ENCODE measurements around the gene USP2.
A peak's percentile ranks its signal among the peaks of the same experiment; 100 is the strongest.

The USP2 gene

DNA sequence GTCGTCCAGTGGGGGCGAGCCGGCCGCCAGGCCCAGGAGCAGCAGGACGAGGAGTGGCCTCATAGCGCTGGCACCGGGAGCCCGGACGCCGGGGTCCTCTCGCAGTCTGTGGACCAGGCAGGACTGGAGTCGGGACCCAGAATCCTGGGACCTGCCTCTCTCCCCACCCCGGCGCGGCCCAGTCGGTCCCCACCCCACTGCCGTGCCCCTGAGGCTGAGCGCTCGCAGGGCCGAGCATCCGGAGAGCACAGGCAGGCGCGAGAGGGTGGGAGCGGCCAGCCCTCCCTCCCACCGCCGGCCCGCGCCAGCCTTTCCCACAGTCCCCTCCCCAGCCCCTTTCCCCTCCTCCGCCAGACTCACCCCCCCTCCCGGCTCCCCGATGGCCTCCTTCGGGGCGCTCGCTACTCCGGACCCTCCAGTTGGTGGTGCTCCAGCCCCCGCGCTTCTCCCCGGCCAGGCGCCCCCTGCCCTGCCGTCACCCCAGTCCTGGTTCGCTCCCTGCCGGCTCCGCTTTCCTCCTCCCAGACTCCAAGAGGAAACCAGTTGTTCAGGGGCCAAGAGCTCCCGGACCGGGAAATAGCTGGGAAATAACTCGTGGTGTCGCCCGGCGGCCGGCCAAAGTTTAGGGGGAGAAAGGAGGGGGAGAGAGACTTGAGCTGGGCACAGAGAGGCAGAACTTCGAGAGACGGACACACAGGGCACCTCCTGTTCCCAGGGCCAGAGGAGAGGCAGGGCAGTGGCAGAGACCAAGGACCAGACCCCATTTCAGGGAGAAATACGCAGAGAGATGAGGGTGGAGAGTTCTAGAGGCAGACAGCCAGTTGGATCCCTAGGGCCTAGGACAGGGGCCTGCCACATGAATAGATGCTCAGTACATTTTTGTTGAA lies 40.9 kb downstream of the USP2 start, which contains the start of gene C1QTNF5:
Gene C1QTNF5 (minus strand): TSS at position 549 of the 887 bp plus-strand sequence. CDS start 486 bp downstream, at position 63.
- DNase-seq = no peak

DNA sequence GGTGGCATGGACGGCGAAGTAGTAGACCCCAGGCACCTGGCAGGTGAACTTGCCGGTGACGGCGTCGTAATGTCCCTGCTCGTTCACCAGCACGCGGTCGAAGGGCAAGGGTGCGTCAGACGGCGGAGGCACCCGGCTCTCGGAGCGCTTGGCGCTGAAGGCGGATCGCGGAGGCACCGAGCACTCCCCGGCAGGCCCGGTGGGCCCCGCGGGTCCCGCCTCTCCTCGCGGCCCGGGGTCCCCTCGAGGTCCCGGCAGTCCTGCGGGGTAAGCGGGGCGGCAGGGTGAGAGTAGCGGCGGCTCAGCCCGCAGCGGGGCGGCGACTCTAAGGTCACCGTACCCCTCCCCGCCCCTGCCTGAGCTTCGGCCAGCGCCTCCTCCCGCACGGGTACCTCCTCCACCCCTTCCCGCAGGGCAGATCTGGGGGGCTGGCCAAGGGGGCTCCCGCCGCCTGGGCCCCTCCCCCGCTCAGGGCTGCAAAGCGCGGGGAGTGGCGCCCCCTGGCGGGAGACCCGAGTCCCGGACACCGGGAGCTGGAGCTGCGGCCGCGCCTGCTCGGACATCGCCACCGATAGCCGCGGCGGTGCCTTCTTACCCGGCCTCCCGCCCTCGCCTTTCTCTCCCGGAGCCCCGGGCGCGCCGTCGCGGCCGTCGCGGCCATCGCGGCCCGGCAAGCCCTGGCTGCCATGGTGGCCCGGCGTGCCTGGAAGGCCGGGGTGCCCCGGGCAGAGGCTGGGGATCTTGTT lies 41.7 kb downstream of the USP2 start:
- DNase-seq = peak; percentile 44

DNA sequence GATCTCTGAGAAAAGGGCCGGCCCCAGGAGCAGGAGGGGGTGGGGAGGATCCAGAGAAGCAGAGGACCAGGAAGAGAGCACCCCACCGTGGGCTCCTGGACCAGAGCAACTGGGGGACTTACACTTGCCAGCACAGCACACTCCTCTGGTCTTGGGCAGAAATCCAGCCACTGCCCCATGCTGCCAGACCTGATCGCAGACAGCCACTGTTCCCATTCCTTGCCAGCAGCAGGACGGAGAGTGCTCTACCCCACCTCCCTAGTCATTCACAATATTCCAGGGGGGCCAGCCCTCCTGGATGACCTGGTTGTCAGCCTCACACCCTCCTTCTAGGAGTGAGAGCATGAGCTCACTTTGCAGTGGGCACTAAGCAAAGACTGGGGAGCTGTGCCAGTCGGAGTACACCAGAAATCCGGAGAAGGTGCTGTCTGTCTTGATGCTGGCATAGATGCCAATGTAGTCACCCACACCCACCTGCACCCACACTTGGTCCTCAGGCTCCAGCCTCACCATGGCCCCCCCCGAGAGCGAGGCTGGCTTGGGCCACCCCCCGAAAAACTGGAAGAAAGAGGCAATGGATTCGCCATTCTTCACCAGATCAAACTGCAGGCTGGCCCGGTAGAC lies 42.4 kb downstream of the USP2 start:
- DNase-seq = no peak

DNA sequence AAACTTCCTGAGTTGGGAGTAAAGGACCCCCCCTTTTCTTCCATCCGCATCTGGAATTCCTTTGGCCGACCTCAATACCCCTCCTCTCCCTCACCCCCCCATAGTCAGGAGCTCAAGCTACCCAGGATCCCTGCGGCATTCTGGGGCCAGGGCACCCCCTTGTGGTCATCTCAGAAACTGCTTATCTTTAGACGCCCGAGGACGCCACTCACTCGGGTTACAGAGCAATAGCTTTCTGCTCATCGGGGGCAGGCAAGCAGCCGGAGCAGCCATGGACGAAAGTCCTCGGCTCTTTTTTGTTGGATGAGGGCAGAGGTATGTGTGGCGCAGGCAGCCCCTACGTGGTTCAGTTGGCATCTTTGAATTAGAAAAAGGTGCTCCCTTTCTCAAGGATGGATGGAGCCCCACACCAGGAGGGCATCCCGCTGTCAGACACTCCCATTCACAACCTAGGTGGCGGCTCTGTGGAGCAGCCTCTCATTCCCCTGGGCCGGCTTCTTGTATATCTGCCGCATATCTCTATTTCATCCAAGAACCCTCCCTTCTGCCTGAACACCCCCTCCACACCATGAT lies 43.1 kb downstream of the USP2 start:
- DNase-seq = peak; percentile 63

GRCh38 chr11:119337581-119338317 lies 43.7 kb downstream of the USP2 start:
- no peak for DNase-seq

DNA sequence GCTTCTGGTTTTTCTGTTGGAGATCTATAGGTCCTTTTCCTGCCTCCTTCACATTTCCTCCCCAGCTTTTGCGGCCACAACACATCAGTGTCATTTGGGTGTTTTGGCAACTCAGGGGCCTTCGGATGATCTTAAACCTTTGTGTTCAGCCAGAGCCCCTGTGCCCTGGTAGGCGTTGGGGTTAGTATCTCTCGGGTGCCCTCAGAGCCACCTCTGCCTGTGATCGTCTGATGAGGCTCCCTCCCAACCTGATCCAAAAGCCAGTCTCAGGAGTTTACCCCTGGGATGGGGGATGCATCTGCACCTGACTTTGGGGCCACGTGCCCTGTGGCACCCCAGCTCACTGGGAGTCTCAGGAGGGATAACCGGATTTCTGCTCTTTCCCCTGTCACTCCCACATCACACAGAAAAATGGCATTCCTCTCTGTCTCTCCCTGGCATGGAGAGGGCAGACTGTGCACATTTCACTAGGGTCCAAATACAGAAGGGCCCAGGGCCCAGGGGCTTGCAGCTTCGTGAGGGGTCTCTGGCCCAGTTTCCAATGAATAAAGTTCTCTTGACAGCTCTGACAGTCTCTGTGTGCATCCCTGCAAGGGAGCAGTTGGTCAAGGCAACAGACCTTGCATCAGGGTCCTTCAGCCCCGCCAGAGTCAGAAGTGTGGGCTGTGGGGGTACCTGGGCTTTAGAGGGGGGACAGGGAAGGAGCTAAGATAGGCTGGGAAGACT lies 44.6 kb downstream of the USP2 start:
- DNase-seq = no peak

- DNase-seq = no peak
Observed at GRCh38 chr11:119335655-119336543, 45.6 kb downstream of the USP2 start.

DNA sequence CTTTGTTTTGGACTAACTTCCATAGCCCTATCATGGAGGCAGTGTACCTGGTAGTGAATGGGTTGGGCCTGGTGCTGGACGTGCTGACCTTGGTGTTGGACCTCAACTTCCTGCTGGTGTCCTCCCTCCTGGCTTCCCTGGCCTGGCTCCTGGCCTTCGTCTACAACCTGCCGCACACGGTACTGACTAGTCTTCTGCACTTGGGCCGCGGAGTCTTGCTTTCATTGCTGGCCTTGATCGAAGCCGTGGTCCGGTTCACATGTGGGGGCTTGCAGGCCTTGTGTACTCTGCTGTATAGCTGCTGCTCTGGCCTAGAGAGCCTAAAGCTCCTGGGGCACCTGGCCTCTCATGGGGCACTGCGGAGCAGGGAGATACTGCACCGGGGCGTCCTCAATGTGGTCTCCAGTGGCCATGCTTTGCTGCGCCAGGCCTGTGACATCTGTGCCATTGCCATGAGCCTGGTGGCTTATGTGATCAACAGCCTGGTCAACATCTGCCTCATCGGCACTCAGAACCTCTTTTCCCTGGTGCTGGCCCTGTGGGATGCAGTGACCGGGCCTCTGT lies 46.3 kb downstream of the USP2 start:
- no peak for DNase-seq

DNA sequence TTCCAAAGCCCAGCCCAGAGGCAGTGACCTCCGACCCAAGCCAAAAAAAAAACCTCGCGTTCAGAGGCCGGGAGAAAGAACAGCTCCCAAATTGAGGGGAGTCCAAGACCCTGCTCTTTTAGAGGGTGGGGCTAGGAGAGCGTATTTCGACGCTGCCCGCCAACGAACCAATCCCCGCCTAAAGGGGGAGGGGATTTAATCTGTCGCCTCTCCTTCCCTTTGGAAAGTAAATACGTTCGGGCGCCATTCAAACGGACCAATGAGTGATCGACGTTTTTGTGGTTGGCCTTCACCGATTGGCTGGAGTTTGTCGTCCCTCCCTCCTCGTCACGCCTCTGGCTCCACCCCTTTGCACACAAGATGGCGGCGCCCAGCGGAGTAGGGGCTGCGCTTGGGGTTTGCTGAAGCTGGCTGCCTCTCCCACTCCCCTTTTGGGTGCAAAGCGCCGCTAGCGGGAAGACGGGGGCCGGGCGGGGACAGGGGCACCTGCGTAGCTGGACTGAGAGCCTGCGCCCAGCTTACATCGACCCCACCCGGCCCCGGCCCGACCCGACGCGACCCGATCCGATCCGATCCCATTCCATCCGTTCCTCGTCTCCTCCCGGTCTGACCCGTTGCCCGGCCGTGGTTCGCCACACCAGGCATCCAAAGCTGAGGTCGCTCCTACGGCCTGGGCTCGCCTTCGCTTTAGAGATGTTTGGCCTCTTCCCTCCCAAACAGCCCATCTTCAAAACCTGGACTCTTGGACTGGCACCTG lies 47.1 kb downstream of the USP2 start, which contains the start of gene RNF26:
Gene RNF26 (plus strand): TSS at position 354 of the 757 bp plus-strand sequence. CDS start 596 bp downstream, outside the sequence.
- peak; percentile 98 for DNase-seq

- no peak for DNase-seq
Observed at GRCh38 chr11:119332111-119332765, 49.3 kb downstream of the USP2 start.

- no peak for DNase-seq
Observed at GRCh38 chr11:119330237-119330636, 51.3 kb downstream of the USP2 start.

DNA sequence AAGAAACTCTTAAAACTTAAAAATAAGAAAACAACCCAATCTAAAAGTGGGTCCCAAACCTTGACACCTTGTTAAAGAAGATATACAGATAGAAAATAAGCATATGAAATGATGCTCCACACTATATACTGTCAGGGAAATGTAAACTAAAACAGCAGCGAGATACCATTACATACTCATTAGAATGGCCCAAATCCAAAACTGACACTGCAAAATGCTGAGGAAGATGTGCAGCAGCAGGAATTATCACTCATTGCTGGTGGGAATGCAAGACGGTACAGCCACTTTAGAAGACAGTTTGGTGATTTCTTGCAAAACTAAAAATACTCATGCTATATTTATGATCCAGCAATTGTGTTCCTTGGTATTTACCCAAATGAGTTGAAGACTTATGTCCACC lies 52.2 kb downstream of the USP2 start:
- DNase-seq = no peak

DNA sequence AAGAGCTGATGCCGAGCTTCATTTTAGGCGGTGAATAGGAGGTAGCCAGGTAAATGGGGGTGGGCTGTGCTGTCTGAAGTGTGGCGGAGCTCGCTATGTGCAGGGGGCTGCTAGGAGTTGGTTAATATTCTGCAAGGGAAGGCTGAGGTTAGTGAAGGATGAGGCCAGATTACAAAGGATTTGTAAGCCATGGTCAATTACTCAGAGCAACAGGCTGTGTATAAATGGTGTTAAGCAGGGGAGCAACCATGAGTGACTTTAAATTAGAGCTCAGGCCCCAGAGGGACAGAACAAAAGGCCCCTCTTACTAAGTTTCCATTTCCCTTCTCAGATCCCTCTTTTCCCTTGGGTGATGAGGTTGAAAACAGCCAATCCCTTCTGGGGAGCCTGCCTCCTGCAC lies 57.3 kb downstream of the USP2 start:
- no peak for DNase-seq

- peak; percentile 63 for DNase-seq
Observed at GRCh38 chr11:119323532-119324033, 57.9 kb downstream of the USP2 start.

DNA sequence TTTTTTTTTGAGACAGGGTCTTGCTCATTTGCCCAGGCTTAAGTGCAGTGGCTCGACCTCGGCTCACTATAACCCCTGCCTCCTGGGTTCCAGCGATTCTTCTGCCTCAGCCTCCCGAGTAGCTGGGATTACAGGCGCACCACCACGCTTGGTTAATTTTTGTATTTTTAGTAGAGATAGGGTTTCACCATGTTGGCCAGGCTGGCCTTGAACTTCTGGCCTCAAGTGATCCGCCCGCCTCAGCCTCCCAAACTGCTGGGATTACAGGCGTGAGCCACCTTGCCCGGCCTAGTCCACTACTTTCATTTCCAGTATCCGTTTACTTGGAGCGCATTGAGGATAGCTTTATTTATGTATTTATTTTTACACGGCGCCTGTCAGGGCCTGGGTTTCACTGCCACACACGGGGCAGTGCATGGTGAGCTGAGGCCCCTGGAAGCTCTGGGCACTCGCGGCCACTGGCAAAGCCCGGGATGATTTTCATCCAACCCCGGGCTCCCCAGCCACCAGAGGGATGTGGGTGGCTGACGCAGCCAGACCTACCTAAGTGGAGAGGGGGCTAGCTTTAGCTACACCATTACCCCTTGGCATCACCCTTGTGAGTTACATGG lies 58.5 kb downstream of the USP2 start:
- no peak for DNase-seq

GRCh38 chr11:119322360-119322739 lies 59.1 kb downstream of the USP2 start:
- no peak for DNase-seq

DNA sequence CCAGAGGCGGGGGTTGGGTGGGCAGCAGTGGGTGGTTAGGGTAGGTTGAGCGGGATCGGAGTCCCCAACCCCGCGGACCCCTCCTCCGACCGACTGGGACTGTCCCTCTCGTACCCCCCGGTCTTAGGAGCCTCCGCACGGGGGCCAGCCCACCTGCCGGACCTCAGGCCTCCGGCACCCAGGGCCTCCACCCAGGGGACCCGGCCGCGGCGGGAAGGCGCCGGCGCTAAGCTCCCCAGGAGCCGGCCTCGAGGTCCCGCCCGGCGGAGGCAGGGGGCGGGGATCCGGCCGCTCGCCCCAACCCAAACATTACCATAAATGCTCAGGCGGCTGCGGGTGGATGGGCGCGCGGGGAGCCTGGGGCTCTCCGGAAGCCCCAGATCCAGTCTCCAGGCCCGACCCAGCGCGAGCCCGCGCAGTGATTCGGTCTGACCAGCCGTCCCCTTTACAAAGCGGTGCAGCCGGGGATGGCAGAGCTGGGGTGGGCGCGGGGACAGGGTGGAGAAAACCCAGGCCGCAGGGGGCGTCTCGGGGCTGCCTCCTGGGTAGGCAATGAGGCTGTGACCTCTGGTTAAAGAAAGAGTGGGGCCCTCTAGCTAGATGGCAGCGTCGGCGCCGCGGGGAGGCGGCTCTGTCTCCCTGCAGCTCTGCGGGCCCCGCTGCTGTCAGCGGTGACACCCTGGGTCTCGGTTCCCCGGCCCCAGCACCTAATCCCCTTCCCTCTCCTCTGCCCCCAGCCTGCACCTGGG lies 60.5 kb downstream of the USP2 start:
- DNase-seq = peak; percentile 13

Data from inflammatory macrophage treated with lipopolysaccharide for 4 hours (primary cell).